ENCODE data around the gene SFSWAP.

The SFSWAP gene

GRCh38 chr12:131720921-131721320 lies 10.0 kb downstream of the SFSWAP start:
- no peak for TF ChIP-seq CTCF (IDR thresholded peaks at IDR 0.05; ENCODE audit: low read depth, low read length)
- no peak for DNase-seq (ENCODE audit: extremely low read depth, low read depth)

- DNase-seq (ENCODE audit: extremely low read depth, low read depth): no peak
- no peak for TF ChIP-seq CTCF (IDR thresholded peaks at IDR 0.05; ENCODE audit: low read depth, low read length)
Measured at GRCh38 chr12:131721548-131721947, 10.7 kb downstream of the SFSWAP start.

GRCh38 chr12:131723532-131723931 lies 12.6 kb downstream of the SFSWAP start:
- no peak for DNase-seq (ENCODE audit: extremely low read depth, low read depth)
- no peak for TF ChIP-seq CTCF (IDR thresholded peaks at IDR 0.05; ENCODE audit: low read depth, low read length)

- TF ChIP-seq CTCF (IDR thresholded peaks at IDR 0.05; ENCODE audit: low read depth, low read length): no peak
- no peak for DNase-seq (ENCODE audit: extremely low read depth, low read depth)
Measured at GRCh38 chr12:131724534-131724933, 13.6 kb downstream of the SFSWAP start.

GRCh38 chr12:131725503-131725902 lies 14.6 kb downstream of the SFSWAP start:
- no peak for TF ChIP-seq CTCF (IDR thresholded peaks at IDR 0.05; ENCODE audit: low read depth, low read length)
- no peak for DNase-seq (ENCODE audit: extremely low read depth, low read depth)

- no peak for DNase-seq (ENCODE audit: extremely low read depth, low read depth)
- TF ChIP-seq CTCF (IDR thresholded peaks at IDR 0.05; ENCODE audit: low read depth, low read length): no peak
Measured at GRCh38 chr12:131728720-131729119, 17.8 kb downstream of the SFSWAP start.

GRCh38 chr12:131729254-131729955 lies 18.5 kb downstream of the SFSWAP start:
- no peak for DNase-seq (ENCODE audit: extremely low read depth, low read depth)
- no peak for TF ChIP-seq CTCF (IDR thresholded peaks at IDR 0.05; ENCODE audit: low read depth, low read length)

Measured in AG09319 (cell line).